CD1c-positive myeloid dendritic cell (primary cell): ENCODE measurements around the gene GPSM1.

Source experiments
- DNase-seq: peaks from one replicate; pipeline ENCODE4 v3.0.0-alpha.2; 2016; ENCODE audit errors: extremely low spot score

Gene GPSM1

DNA sequence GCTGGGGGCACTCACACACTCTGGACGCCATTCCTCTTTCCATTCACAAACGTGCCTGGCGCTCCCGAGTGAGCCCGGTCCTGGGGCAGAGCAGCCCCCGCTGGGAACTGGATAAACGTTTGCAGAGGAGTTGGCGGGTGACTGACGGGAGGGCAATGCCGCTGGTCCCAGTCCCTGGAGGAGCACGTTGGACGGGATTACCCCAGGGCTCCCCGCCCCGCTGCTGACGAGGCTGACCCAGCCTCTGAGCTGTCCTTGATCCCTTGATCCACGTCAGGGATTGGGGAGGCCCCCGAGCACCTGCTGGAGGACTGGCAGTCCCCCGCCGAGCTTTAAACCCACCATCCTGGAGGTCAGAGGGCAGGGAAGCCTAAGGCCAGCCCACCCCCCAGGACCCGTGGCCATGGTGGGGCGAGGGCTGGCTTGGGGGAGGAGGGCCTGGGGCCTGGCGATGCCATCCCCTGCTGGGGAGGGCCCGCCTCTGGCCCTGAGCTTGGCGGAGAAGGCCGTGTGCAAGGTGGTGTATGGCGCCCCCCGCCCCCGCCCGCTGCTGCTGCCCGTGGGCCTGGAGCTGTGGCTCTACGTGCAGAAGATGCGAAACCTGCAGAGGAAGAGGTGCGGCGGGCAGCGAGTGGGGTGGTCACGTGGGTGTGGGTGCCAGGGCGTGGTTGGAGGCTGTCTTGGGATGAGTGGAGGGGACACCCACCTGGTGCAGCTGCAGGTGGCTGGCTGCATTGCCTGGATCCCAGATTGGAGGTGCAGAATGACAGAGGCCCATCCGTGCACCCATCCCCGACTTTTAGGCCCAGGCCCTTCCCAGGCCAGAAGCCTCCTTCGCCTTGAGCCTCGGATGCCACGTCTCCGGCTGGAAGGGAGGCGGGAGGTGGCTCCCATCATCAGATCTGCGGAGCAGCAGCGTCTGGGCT lies 4.5 kb downstream of the GPSM1 start:
- DNase-seq, result no peak

DNA sequence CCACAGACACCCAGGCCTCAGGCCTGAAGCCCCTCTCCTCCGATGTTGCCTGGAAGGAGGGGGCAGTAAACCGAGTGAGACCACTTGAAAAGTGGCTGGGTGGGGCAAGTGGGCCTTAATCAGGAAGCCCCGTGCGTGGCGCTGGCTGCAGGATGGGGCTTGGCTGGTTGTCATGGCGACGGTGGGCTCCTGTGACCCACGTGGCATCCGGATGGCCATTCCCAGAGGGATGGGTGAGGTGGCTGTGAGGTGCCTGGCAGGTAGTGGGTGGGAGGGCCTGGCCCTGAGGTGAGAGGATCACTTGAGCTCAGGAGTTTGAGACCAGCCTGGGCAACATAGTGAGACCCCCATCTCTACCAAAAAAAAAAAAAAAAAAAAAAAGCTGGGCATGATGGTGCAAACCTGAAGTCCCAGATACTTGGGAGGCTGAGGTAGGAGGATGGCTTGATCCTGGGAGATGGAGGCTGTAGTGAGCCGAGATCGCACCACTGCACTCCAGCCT lies 5.2 kb downstream of the GPSM1 start:
- DNase-seq, result no peak

DNA sequence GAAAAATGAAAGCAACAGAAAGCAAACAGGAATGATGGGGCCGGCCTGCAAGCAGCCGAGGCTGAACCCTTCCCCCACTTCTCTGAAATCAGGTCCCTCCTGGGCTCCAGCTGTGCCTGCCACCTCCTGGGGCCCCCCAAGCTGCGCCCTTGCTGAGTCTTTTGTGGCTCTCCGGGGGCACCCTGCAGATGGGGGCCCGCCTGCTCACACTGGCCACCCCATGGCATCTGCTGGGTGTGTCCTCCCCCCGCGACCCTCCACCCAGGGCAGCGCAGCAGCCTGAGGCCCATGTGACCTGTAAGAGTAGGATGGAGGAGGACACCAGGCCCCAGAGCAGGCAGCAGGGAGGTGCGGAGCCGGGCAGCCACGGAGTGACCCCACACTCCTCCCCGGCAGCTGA lies 5.7 kb downstream of the GPSM1 start:
- no peak for DNase-seq

DNA sequence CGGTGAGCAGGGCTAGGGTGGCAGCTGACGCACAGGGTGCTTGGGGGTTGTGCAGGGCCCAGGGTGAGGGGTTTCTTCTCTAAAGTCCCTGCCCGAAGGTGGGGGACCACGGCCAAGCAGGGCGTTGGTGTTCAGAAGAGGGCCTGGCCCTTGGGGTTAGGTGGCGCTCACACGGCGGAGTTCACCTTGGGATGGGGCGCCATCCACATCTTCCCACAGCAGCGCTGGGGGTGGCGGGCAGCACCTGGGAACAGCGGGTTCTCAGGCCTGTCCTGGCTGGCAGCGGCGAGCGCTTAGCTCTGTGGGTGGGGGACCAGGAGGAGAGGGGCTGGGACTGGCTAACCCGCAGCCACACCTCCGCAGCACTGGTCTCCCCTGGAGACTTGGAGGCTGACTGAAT lies 6.1 kb downstream of the GPSM1 start:
- no peak for DNase-seq

DNA sequence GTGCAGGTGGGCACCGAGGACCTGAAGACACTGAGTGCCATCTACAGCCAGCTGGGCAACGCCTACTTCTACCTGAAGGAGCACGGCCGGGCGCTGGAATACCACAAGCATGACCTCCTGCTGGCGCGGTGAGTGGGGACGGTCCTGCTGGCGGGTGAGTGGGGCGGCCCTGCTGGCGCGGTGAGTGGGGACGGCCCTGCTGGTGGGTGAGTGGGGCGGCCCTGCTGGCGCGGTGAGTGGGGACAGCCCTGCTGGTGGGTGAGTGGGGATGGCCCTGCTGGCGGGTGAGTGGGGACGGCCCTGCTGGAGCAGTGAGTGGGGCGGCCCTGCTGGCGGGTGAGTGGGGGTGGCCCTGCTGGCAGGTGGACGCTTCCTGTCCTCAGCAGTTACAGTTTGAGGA lies 7.2 kb downstream of the GPSM1 start:
- no peak for DNase-seq

DNA sequence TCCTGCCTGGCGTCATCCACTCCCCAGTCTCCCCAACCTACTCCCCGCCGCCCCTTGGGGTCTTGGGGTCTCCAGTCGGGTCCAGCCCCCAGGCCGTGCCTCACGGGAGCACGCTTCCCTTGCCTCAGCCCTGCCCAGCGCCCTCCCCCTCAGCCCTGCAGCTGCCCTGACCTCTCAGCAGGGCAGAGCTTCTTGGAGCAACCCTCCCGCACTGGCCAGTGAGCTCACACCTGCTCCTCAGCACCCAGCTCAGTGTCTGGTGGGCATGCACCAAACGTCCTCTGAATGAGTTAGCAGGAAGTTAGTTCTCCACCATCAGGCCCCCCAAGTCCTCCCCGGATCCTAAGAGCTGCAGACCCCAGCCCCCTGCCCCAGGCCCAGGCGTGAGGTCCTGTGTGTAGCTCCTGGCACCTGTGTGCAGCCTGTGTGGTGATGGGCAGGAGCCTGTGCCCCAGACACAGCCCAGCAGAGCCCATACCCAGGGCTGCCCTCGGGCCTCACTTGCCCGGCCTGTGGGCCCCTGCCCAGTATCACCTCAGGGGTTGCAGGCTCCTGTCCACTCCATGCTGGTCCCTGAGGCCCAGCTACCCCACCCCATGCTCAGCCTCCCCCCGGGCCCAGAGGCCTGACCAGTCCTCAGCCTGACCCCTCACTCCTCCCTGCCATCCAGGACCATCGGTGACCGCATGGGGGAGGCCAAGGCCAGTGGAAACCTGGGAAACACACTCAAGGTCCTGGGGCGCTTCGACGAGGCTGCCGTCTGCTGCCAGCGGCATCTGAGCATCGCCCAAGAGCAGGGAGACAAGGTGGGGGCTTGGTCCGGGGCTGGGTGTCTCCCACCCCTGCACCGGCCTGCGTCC lies 8.2 kb downstream of the GPSM1 start:
- DNase-seq, result no peak

DNA sequence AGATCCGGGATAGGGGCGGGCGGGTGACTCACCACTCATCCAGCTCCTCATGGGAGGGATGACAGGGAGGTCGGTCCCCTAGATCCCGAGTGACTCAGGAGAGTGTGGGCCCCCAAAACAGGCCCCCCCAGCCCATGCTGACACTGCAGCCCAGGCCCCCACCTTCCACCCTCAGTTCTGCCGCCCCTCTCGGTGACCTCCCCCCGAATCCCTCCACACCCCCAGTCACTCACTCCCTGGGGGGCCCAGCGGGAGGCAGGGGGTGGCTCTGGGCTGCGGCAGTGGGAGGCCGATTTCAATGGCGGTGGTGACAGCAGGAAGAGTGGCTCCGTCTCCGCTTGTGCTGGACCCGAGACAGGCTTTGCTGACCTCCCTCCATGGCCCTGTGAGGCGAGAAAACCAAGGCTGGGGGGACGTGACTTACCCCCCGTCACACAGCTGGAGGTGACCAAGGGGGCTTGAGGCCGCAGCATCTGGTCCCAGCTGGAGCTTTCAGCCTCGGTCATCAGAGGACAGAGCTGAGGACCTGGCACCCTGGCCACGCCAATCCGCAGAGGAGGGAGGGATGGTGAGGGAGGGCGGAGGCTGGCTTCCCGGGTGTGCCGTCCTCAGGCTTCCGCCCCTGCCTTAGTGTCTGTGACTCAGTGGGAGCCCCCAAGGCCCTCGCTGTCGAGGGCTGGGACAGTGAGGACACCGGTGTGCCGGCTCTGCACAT lies 9.0 kb downstream of the GPSM1 start:
- no peak for DNase-seq

DNA sequence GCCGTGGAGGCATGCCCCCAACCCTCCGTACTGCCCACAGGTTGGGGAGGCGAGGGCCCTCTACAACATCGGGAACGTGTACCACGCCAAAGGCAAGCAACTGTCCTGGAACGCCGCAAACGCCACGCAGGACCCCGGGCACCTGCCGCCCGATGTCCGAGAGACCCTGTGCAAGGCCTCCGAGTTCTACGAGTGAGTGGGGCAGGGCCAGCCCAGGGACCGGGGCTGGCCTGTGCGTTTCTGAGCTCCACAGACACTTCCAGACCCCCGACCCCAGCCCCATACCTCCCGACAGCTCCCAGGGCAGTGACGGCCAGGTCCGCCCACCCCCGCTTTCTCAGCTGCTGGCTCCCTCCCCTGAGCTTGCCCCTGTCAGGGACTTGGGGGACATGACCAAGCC lies 9.5 kb downstream of the GPSM1 start:
- DNase-seq, result no peak

DNA sequence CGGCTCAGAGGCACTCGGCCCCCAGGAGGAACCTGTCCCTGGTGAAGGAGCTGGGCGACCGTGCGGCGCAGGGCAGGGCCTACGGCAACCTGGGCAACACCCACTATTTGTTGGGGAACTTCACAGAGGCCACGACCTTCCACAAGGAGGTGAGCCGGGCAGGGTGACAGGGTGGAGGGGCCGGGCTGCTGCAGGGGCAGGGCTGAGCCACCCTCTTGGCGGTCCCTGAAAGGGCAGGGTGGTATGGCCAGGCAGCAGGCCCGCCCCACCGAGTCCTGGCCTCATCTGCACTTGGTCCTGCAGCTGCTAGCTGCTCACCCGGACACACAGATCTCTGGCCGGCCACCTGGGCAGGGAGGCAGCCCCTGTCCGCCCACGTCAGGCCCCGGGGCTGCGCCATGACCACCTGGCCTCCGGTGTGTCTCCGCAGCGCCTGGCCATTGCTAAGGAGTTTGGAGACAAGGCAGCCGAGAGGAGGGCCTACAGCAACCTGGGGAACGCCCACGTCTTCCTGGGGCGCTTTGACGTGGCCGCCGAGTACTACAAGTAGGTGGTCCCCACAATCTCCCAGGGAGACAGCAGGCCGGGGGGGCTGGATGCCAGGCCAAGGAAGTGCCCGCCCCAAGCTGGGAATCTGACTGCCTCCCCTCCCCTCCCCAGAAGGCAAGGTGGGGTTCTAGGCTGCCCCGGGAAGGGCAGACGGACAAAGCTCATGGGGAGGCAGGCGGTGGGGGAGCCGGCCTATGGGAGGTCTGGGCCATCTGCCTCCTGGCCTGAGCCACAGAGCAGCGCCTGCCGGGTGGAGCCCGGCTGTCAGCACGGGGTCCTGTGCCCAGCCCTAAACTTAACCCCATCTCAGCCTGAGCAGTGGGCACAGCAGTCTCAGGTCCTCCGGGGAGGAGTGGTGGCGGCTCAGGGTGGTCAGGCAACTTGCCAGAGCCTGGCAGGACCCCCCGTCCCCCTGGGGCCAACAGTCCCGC lies 10.4 kb downstream of the GPSM1 start:
- no peak for DNase-seq

DNA sequence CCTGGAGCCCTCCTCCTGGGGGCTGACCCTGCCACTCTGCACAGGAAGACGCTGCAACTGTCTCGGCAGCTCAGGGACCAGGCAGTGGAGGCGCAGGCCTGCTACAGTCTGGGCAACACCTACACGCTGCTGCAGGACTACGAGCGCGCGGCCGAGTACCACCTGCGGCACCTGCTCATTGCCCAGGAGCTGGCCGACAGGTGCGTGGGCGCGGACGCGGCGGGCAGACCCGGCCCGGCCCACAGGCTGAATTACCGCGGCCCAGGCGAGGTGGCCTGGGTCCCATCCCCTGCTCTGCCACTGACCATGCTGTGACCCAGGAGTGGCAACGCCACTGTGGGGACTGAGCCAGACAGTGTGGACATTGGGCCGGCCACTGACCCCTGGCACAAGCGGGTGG lies 11.2 kb downstream of the GPSM1 start:
- no peak for DNase-seq

DNA sequence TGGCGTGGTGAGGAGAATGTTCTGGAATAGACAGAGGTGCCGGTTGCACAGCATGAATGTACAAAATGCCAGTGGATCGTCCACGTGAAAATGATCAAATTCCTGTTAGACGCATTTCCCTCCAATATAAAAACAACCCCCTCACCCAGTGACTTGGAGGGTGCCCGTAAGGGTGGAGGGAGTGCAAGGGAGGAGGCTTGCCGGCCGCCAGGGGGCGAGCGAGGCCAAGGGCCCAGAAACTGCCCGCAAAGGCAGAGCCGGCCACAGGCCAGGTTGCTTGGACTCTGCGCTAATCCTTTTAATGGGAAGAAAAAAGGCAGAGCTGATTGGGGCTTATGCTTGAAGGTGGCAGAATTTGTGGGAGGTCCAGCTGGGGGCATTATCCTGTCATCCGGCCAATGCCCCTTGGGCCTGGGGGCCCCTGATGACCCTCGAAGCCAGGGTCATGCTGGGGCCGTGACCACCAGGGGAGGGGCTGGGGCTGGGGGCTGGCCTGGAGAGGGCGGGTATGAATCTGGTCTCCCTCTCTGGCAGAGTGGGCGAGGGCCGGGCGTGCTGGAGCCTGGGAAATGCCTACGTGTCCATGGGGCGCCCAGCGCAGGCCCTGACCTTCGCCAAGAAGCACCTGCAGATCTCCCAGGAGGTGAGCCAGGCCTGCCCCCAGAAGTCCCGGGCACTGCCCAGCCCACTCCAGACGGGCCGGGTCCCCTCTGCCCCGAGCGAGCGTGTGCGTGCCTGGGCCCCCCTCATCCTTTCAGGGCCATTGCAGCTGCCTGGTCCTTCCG lies 12.0 kb downstream of the GPSM1 start:
- peak; percentile 67 for DNase-seq

DNA sequence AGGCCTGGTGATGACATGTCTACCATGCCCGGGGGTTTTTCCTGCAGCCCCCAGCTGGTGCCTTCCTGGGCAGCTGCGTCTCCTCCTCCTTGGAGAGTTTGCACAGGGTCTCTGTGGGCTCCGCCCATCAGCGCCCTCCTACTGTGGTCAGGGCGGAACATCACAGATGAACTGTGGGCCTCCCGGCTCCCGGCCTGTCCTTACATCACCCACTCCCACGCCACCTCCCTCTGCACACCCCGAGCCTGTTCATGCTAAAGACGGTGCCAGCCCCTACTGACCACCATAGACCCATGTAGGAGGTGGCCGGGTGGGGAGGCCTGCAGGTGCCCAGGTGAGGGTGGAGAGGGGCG lies 12.6 kb downstream of the GPSM1 start:
- no peak for DNase-seq

DNA sequence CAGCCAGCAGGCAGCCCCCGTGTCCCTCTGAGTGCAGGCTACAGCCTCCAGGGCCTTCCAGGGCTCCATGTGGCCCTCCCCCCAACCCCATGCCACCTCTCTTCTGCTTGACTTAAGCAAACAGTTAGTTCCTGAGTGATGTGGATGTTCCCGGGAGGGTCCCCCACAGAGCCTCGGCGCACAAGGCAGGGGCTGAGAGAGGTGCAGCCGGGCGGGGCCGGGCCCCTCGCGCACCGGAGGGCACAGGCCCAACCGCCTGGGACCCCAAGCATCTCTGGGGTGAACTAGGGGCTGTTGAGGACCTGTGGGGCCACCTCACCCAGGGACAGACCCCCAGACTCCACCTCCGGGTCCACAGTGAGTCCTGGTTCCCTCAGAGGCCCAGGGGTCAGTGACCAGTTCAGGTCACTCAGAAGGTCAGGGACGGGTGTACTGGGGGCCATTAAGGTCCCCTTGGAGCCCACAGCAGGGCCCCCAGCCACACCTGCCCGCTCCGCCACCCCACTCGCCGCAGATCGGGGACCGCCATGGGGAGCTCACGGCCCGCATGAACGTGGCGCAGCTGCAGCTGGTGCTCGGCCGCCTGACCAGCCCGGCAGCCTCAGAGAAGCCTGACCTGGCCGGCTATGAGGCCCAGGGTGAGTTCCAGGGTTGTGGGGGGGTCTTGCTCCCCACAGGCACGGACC lies 13.2 kb downstream of the GPSM1 start:
- no peak for DNase-seq

DNA sequence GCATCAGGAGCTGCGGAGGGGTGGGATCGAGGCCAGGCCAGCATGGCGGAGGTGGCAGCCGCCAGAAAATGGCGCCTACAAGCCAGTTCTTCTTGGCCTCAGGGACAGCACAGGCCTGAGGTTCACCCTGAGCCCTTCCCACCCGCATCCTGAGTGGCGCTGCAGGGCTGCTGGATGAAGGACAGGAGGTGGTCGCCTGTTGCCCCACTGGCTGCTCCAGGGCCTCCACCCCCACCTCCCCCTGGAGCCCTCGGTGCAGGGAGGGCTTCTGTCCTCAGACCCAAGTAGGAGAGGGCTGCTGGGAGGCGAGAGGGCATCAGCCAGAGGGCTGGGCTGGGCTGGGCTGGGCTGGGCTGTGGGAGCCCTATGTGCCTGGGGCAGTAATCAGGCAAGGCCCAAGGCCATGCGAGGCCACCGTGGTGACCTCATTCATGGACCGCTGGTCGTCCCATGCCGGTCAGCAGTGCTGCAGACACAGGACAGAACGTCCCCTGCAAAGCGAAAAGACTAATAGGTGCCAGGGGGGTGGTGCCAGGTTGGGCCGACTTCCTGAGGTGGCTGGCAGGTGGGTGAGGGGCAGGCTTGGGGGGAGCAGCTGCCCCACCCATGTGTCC lies 13.8 kb downstream of the GPSM1 start:
- DNase-seq, result no peak

DNA sequence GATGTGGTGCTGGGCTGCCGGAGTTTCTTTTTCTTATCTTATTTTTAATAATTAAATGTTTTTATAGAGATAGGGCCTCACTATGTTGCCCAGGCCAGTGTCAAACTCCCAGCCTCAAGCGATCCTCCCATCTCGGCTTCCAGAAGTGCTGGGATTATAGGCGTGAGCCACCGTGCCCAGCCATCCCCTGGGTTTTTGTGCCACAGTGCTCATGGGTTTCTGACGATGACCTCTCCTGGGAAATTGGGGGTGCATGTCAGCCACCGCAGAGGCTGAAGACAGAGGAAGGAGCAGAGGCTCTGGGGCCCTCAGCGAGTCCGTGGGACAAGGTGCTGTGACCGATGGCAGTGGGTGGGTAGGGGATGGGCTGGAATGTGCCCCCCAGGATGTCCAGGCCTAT lies 14.4 kb downstream of the GPSM1 start:
- no peak for DNase-seq

DNA sequence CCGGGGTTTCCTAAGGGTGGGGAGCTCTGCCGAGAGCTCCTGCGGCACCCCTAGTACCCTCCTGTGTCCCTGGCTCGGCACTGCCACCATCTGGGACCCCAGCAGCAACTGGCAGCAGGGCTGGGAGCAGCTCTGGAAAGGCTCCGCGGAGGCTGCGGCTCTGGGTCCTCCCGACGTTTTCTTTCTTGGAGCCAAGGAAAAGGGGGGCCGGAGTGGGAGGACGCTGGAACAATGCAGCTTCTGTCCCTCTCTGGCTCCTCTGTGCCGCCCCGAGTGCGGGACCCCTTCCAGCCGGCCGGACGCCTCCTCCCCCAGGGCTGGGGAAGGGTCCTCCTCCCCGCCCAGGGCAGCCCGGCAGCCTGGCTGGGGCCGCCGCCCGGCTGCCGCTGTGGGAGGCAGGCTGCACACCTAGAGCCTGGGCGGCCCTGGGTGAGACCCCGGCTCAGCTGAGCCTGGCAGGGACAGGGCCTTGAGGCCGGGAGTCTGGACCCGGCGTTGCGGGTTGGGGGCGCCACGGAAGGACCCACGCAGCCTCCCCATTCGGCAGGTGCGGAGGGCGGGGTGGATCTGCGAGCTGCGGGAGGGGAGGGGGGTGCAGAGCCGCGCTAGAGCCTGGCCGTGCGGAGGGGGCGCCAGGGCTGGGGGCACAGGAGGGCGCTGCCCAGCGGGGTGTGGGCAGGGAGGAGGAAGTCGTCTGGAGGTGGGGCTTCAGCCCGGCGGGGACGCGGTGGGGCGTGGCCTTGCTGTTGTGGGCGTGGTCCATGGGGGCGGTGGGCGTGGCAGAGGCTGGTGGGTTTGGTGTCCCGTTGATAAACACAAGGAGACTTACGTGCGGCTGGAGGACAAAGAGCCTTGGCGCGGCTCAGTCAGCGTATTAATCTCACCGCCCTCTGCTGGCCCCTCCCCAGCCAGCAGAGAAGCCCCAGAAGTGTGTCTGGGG lies 15.1 kb downstream of the GPSM1 start:
- peak; percentile 86 for DNase-seq

DNA sequence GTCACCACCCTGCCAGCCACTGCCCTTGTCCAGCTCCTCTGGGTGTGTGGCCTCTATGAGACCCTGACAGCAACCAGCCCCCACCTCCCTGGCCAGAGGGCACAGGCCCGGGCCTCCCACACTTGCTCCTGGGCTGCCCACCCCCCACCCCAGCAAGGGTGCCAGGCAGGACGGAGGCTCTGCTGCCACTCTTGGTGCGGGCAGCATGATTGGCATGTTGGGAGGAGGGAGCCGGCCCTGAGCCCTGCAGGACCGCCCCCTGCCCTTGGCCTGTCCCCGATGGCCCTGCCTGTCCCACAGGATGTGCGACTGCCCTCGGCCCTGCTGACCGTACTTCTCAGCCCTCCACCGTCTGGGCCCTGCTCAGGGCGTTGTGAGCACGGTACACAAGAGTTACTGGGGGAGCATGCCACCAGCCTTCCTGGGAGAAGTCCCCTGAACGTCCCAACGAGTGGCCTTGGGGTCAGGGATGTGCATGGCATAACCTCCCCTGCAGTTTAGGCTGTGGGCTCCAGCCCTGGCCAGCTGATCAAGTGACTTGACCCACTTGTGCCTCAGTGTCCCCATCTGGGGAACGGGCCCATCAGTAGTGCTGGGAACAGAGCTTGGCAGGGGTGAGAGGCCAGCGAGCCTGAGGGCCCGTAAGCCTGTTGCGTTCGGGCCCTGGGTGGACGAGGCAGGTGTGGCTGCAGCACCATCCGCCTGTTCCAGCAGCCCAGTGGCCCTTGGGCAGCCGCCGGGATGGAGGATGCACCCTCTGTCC lies 16.0 kb downstream of the GPSM1 start:
- DNase-seq, result no peak
